ENCODE results near the gene JAZF1.

- TF ChIP-seq CTCF (IDR thresholded peaks at IDR 0.05; ENCODE audit: insufficient read depth, low read length): no peak
- TF ChIP-seq POLR2AphosphoS5 (IDR thresholded peaks at IDR 0.05; ENCODE audit: low read depth): no peak
- no peak for TF ChIP-seq REST (IDR thresholded peaks at IDR 0.05; ENCODE audit: insufficient replicate concordance, low read depth)
These were observed 243.9 kb downstream of the JAZF1 start for GRCh38 chr7:27936768-27937102.

Measured in HL-60 (cell line).